HG03159 (cell line): ENCODE measurements around the gene YOD1.

Source experiments
- ATAC-seq: cut with Tn5 transposase; IDR thresholded peaks from one replicate; pipeline ENCODE4 v1.9.1; 2021; ENCODE audit warnings: mild to moderate bottlenecking, moderate library complexity; ENCODE audit not compliant: unreplicated experiment

Gene YOD1

DNA sequence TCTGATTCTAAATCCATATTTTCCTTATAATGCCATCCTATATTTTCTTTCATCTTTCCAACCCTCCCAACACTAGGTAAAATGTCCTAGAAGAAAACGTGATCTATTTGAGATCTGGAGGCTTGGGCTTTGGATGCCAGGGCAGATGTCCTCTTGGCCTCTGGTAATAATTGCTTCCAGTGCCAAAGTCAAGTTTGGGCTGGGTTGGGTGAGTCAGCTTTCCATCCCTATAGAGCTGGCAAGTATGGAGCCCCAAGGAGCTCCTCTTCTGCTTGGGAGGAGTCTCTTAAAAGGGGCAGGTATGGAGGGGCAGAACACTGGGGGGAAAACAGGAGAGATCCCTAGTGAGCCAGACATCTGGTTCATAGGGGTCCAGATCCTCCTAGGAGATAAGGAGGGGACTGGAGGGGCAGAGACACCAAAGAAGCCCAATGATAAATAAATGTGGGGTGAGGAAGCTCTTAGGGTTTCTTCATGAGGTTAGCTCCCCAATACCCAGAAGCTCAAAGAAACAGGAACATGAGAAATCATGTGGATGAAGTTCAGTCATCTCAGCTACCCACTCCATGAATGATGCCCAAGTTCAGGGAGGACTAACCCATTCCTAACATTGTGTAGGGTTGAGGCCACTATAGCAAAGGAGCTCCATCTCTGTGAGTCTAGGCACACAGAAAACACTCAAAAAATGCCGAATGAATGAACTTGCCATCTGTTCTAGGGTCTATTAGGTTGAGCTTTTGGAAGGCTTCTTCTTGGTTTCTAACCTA is 21.9 kb downstream of the YOD1 start:
- ATAC-seq: no peak

- no peak for ATAC-seq
Measured at GRCh38 chr1:207027921-207028320, 23.1 kb downstream of the YOD1 start.

DNA sequence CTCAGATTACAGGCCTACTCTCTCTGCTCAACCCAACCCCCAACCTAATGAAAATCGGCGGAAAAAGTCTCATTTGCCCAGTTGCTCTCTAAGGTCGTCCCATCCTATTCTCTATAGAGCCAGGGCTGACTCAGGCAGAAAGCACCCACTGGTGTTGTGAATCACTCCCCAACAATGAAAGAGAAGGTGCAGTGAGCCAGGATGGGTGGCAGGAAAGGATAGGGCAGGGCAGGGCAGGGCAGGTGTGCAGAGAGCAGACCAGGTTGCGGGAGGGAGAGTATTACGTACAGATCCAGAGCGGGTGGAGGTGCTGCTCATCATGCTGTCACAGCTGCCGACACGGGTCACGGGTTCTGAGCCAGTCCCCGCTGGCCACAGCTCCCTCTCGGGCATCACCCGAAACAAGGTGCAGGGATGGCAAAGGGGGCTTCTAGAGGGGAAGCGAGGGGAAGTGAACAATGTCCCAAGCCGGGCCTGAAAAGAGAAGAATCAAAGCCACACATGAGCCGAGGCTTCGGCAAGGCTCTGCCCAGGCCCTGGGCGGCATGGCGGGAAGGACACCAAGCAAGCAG is 23.7 kb downstream of the YOD1 start:
- no peak for ATAC-seq

- no peak for ATAC-seq
Measured at GRCh38 chr1:207026104-207026534, 24.9 kb downstream of the YOD1 start.

DNA sequence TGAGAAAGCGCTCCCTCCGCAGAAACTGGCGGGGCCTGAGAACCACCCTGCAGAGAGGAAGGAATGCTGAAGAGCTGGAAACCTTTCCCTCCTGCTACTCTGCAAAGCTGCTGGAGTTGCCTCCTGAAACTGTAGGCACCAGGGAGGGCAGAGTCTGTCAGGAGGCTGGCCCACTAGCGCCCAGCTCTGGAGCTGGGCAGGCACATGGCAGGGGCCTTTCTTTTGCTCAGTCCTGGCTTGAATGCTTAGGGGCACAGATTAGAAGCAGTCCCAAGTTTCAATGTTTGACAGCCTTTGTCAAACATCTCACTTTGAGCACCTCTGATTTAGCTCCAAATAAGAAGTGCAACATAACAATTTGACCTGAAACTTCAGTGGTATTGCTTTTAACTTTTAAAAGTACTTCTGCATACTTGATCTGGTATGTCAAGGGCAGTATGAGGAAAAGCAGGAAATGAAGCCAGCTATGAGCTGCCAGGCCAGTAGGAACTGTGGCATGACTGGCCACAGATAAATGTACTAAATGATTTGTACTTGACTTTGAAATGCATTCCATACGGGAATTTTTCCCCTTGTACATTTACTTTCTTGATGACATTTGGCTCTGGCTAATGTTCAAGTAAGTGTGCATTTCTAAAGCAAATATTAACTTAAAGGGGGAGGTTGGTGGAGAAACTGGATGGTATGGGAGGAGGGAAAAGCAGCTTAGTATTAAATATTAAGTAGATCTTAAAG is 25.7 kb downstream of the YOD1 start:
- no peak for ATAC-seq

GRCh38 chr1:207024202-207025145 is 26.5 kb downstream of the YOD1 start:
- no peak for ATAC-seq

DNA sequence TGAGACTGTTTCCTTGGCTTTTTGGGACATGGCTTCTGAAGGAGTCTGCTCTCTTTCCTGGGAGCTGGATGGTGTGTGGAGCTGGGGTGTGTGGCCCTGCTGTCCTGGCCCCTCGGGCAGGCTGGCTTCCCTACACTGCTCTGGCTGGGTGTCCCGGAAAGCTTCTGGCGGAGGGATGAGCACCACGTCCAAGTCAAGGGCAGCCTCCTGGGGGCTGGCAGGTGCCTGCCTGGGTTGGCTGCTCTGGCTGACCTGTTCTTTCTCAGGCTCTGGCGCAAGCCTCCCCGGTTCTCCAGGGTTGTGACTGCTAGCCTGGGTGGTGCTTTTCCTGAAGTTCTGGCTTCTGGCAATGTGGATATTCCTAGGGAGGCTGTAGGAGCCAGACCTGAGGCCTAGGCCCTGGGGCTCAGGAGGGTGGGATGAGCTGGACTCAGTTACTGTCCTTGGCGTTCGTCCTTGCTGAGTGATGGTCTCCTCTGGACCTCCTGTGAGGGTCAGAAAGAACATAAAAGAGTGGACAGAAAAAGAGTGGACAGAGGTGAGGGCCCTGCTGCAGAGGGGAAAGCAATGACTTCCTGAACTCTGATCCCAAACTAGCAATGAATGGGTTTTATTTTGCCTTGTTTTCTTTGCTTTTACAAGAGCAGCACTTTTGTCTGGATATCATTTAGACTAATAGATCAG is 27.9 kb downstream of the YOD1 start:
- ATAC-seq: no peak

- ATAC-seq: no peak
Measured at GRCh38 chr1:207021876-207022596, 29.0 kb downstream of the YOD1 start.

DNA sequence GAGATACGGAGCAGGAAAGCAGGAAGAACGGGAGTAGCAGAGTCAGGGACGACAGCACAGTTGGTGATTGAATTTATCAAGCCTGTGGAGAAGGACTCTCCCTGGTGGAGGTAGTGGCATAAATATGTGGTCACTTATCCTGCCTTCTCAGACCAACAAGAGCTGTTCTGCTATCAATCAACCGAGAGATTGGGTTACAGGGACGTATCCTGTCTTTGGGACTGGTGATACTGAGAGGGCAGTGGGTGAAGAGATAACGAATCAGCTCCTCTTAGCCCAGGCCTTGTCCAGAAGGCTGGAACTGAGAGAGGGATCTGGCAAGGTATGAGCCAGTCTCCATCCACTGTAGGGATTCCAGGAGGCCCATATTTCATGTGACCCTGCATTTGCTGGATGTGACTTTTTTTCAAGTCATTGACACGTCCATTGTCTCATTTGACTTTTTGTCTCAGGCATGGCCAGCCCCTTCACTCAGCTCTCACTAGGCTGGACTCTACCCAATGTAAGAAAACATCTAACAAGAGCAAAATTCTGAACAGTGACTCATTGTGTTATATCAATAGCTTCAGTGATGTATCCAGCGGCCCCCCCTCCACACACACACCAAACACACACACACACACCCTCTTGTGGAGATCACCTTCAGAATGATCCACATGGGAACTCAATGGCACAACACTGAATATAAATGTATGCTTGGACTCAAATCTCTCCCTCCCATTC is 29.7 kb downstream of the YOD1 start:
- ATAC-seq: no peak

- ATAC-seq: no peak
Measured at GRCh38 chr1:207020709-207021107, 30.3 kb downstream of the YOD1 start.

GRCh38 chr1:207020065-207020708 is 30.8 kb downstream of the YOD1 start:
- ATAC-seq: no peak

GRCh38 chr1:207019661-207020060 is 31.3 kb downstream of the YOD1 start:
- ATAC-seq: no peak

GRCh38 chr1:207019161-207019560 is 31.8 kb downstream of the YOD1 start:
- ATAC-seq: no peak

GRCh38 chr1:207018707-207019106 is 32.3 kb downstream of the YOD1 start:
- ATAC-seq: no peak

GRCh38 chr1:207017615-207018559 is 33.1 kb downstream of the YOD1 start:
- ATAC-seq: no peak

- no peak for ATAC-seq
Measured at GRCh38 chr1:207015791-207016190, 35.2 kb downstream of the YOD1 start.

- no peak for ATAC-seq
Measured at GRCh38 chr1:207014728-207015127, 36.3 kb downstream of the YOD1 start.
